Dendritic cell treated with granulocyte-macrophage colony-stimulating factor and Interleukin-4, amounts not matched to agents 40 ng/mL and 50 ng/mL, for 4 days (primary cell): ENCODE data around the gene SFXN3.
A peak's percentile ranks its signal among the peaks of the same experiment; 100 is the strongest.

Experiments
- H3K27ac Mint-ChIP-seq: one replicate; pipeline ENCODE4 v1.8.0; 2022; ENCODE audit warnings: mild to moderate bottlenecking, mixed read lengths
- H3K27me3 Mint-ChIP-seq: one replicate; pipeline ENCODE4 v1.8.0; 2022; ENCODE audit warnings: mild to moderate bottlenecking, mixed read lengths
- H3K36me3 Mint-ChIP-seq: one replicate; pipeline ENCODE4 v1.8.0; 2022; ENCODE audit warnings: low read depth, mixed read lengths
- H3K4me1 Mint-ChIP-seq: one replicate; pipeline ENCODE4 v1.8.0; 2022; ENCODE audit warnings: low read depth, mixed read lengths
- H3K4me3 Mint-ChIP-seq: one replicate; pipeline ENCODE4 v1.8.0; 2022; ENCODE audit warnings: mild to moderate bottlenecking, moderate library complexity, mixed read lengths
- H3K9me3 Mint-ChIP-seq: one replicate; pipeline ENCODE4 v1.8.0; 2022; ENCODE audit warnings: mixed read lengths
- intact Hi-C: fragments of 100-400 bp; cut with micrococcal nuclease; formaldehyde crosslinking; loops from one replicate; pipeline ENCODE4 v1.15.0; 2022

SFXN3 gene

DNA sequence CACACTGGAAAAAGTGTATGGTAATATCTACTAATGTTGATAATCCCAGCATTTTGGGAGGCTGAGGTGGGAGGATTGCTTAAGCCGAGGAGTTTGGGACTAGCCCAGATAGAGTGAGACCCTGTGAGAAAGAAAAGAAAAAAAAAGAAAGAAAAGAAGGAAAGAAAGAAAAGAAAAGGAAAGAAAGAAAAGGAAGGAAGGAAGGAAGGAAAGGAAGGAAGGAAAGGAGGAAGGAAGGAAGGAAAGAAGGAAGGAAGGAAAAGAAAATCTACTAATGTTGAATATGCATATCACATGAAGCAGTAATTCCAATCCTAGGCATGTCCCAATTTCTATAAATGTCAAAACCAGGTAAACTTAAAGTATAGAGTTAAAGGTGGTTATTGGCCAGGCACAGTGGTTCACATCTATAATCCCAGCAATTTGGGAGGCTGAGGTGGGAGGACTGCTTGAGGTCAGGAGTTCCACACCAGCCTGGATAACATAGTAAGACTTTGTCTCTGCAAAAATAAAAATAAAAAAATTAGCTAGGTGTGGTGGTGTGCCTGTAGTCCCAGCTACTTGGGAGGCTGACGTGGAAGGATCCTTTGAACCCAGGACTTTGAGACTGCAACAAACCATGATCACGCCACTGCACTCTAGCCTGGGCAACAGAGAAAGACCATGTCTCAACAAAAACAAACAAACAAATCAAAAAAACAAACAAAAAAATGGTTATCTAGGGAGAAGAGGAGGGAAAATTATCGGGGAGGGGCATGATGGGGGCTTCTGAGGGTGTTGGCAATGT, 25.5 kb downstream of the SFXN3 start:
- intact Hi-C loops = no loop called here
- peaks cover 17% of the 10 kb centered on the region for H3K4me1 Mint-ChIP-seq
- peaks cover 11% of the 10 kb centered on the region for H3K27me3 Mint-ChIP-seq
- no peaks in the 10 kb centered on the region for H3K9me3 Mint-ChIP-seq
- H3K36me3 Mint-ChIP-seq = peaks cover 5% of the 10 kb centered on the region
- no peak overlapping the region for H3K27ac Mint-ChIP-seq
- H3K4me3 Mint-ChIP-seq = no peak overlapping the region

DNA sequence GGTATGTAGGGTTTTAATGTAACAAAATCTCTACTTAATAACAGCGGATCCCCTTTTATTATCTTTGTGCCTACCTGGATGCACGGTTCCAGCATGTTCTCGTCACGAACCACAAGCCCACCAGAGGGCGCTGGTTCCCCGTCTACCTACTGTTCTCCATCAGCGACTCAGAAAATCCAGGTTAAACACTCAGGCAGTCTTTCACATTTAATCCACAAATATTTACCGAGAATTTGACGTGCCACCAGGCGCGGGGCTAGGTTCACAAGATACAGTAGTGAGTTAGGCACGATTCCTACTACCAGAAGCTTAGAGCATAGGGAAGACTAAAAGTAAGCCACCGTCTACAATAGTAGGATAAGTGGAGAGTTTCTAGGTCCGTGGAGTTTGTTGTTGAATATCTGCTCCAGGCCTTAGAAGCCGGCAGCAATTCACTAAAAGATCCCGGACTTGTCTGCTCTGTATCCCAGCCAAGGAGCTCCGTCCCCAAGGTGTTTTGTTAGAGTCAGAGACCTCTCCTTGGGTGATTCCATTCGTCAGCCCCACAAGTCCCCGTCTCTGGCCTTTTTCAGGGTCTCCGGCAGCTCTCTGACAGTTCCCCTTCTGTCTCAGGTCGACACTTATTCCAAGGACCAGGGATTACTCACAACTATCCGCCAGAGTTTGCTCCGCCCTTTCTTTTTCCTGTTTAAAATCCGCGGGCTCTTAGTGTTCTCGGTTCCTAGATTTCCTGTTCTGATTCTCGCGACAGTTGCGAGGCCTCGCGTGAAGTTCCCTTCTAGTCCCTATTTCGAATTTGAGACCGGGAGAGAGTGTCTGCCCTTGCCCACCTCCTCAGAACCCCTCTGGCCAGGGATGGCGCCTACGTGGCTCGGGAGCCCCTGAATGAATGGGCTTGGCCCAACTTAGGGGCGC, 29.3 kb downstream of the SFXN3 start:
- H3K27ac Mint-ChIP-seq = peak overlapping the region; percentile 95
- peak overlapping the region; percentile 86 for H3K4me3 Mint-ChIP-seq
- H3K36me3 Mint-ChIP-seq = peaks cover 5% of the 10 kb centered on the region
- H3K4me1 Mint-ChIP-seq = peaks cover 54% of the 10 kb centered on the region
- intact Hi-C loops = loop anchor here (1.0 kb wide), 2 partner anchors 8 to 82 kb away; no protein-coding TSS in a partner anchor
- peaks cover 42% of the 10 kb centered on the region for H3K27me3 Mint-ChIP-seq
- no peaks in the 10 kb centered on the region for H3K9me3 Mint-ChIP-seq

DNA sequence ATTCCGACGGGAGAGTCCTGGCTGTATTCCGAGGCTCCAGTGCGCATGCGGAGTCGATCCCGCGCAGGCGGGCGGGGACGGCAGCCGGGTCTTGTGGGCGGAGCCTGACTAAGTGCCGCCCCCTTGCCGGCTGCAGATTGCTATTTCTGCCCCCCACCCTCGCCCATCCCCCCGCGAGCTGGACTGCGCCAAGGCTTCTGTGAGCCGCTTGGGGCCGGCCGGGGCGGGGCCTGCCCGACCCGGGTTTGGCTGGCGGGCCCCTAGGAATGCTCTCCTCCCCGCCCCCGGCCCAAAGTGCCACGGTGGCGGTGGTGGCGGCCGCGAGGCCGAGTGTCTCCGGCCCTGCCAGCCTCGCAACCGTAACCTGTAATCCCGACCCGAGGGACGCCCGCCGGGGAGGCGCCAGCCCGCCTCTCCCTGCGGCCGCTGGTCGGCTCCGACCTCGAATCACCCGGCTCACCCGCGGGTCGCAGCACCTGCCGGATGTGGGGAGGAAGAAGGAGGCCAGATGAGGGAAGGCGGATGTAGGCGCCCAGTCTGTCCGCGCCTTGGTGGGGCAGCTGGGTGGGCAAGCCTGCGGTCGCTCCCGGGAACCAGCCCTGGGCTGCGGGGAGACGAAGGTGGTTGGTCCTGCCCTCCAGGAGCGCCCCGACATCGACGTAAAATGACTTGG, 30.1 kb downstream of the SFXN3 start:
- Mint-ChIP-seq H3K4me3 (peak overlapping the region; percentile 86), H3K27me3 (peaks cover 49% of the 10 kb centered on the region), H3K36me3 (peaks cover 5% of the 10 kb centered on the region), H3K4me1 (peaks cover 62% of the 10 kb centered on the region), H3K27ac (peak overlapping the region; percentile 95), H3K9me3 (no peaks in the 10 kb centered on the region)
- intact Hi-C loops = loop anchor here (1.0 kb wide), 2 partner anchors 7 to 81 kb away; no protein-coding TSS in a partner anchor

DNA sequence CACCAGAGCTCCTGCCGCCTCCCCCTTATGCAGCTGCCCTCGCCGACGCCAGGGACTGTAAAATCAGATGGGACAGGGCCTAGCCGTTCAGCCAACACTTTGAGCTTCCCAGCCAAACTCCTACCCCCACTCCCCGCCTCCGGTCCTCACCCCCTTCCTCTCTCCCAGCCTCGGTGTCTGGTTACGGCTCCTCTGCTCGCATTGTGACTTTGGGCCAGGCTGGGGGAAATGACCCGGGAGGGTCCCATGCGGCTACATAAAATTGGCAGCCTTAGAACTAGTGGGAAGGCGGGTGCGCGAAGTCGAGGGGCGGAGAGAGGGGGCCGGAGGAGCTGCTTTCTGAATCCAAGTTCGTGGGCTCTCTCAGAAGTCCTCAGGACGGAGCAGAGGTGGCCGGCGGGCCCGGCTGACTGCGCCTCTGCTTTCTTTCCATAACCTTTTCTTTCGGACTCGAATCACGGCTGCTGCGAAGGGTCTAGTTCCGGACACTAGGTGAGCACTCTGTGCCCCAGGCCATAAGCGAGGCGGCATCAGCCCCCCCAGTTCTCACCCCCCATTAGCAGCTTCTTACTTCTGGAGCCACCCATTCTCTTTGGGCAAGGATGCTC, 30.7 kb downstream of the SFXN3 start, which contains the start of gene KAZALD1:
KAZALD1 (plus strand) TSS at position 366 of the 608 bp plus-strand sequence. CDS start 604 bp downstream, outside the sequence.
- Mint-ChIP-seq H3K36me3 (peaks cover 5% of the 10 kb centered on the region), H3K9me3 (no peaks in the 10 kb centered on the region), H3K27me3 (peaks cover 55% of the 10 kb centered on the region), H3K4me3 (peak within 1 kb of the TSS; percentile 86), H3K4me1 (peaks cover 69% of the 10 kb centered on the region), H3K27ac (peak within 1 kb of the TSS; percentile 95)
- intact Hi-C loops = no loop called here

DNA sequence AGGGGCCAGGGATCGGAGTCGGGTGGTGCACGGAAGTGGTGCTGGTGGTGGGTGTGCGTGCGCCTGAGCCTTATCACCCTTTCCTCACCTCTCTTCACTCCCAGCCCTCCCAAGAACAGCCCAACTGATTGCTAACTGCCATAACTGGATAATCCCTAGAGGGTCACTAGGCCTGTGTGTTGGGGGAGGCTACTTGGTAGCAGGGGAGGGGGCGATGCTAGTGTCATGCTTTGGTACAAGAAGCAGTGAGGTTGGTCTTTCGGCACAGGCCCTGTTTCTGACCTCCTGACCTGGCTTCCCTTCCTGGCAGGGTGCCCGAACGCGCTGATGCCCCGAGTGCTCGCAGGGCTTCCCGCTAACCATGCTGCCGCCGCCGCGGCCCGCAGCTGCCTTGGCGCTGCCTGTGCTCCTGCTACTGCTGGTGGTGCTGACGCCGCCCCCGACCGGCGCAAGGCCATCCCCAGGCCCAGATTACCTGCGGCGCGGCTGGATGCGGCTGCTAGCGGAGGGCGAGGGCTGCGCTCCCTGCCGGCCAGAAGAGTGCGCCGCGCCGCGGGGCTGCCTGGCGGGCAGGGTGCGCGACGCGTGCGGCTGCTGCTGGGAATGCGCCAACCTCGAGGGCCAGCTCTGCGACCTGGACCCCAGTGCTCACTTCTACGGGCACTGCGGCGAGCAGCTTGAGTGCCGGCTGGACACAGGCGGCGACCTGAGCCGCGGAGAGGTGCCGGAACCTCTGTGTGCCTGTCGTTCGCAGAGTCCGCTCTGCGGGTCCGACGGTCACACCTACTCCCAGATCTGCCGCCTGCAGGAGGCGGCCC, 31.4 kb downstream of the SFXN3 start:
- intact Hi-C loops = no loop called here
- Mint-ChIP-seq H3K36me3 (peaks cover 5% of the 10 kb centered on the region), H3K27me3 (peaks cover 61% of the 10 kb centered on the region), H3K27ac (peak overlapping the region; percentile 95), H3K4me3 (peak overlapping the region; percentile 51), H3K9me3 (no peaks in the 10 kb centered on the region), H3K4me1 (peaks cover 76% of the 10 kb centered on the region)

DNA sequence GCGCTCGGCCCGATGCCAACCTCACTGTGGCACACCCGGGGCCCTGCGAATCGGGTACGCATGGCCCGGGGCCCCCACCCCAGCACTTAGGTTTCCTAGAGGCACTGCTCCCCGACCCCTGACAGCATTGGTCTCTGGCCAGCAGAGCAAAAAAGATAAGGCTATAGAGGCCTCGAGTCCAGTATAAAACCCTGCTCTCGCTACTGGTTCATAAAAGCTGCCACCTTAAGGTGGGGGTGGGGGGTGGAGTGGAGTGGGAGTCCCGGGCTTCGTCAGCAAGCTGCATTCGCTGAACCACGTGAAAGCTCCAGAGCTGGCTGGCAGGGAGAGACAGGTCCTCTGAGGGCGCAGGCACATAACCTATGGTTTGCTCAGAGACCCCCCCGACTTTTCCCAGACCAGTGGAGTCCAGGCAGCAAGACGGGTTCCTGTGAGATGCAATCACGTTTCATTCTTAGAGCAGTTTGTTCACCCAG, 32.1 kb downstream of the SFXN3 start:
- intact Hi-C loops = no loop called here
- H3K9me3 Mint-ChIP-seq = no peaks in the 10 kb centered on the region

DNA sequence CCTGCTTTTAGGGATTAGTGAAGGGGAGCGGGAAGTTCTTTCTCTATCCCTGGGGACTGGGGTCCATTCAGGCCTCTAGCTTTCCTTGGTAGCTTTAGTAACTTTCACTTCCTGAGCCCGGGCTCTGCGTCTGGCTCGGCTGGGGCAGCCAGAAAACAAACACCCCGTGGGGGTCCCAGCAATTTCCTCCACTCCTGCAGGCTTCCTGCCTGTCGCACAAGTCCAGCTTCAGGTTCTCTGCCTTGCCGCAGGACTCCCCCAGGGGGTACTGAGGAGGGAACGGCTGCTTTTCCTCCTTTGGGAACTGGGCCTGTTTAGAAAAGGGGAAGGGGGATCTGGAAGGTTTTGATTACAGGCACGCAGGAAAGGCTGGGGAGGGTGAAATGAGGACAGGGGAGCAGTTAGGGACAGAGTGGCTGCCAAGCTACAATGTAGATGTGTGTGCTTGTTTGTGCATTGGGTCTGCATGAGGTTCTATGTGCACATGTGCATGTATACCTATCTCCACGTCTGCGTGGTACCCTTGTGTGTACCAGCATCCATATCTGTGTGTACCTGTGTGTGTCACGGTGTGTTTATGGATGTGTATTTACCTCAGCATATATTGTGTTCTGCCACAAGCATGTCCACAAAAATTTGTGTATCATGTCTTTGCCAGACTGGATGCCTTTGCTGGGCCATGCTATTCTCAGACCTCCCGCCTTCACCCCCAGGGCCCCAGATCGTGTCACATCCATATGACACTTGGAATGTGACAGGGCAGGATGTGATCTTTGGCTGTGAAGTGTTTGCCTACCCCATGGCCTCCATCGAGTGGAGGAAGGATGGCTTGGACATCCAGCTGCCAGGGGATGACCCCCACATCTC, 32.7 kb downstream of the SFXN3 start:
- Mint-ChIP-seq H3K4me1 (peaks cover 84% of the 10 kb centered on the region), H3K9me3 (no peaks in the 10 kb centered on the region), H3K27ac (peak overlapping the region; percentile 62), H3K4me3 (peak overlapping the region; percentile 37), H3K36me3 (peaks cover 5% of the 10 kb centered on the region), H3K27me3 (peaks cover 64% of the 10 kb centered on the region)
- intact Hi-C loops = no loop called here

More for the DNA sequence above, 32.1 kb downstream of the SFXN3 start:
- Mint-ChIP-seq H3K36me3 (peaks cover 5% of the 10 kb centered on the region), H3K27ac (peak overlapping the region; percentile 62), H3K4me1 (peaks cover 80% of the 10 kb centered on the region), H3K4me3 (peak overlapping the region; percentile 37), H3K27me3 (peaks cover 64% of the 10 kb centered on the region)

DNA sequence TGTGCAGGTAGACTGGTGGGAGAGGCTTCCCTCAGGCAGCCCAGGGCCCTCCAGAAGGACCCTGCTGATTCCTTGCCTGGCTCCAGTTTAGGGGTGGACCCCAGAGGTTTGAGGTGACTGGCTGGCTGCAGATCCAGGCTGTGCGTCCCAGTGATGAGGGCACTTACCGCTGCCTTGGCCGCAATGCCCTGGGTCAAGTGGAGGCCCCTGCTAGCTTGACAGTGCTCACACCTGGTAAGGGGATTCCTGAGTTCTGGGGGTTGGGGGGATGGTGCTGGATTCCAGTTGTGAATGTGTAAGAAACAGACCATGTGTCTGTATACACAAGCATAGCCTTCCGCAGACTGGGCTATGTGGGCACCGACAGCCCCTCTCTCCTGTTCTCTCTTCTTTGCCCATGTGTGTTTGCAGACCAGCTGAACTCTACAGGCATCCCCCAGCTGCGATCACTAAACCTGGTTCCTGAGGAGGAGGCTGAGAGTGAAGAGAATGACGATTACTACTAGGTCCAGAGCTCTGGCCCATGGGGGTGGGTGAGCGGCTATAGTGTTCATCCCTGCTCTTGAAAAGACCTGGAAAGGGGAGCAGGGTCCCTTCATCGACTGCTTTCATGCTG, 33.5 kb downstream of the SFXN3 start:
- Mint-ChIP-seq H3K4me3 (no peak overlapping the region), H3K27me3 (peaks cover 64% of the 10 kb centered on the region), H3K9me3 (no peaks in the 10 kb centered on the region), H3K4me1 (peaks cover 84% of the 10 kb centered on the region), H3K36me3 (peaks cover 5% of the 10 kb centered on the region), H3K27ac (peak overlapping the region; percentile 62)
- intact Hi-C loops = no loop called here

DNA sequence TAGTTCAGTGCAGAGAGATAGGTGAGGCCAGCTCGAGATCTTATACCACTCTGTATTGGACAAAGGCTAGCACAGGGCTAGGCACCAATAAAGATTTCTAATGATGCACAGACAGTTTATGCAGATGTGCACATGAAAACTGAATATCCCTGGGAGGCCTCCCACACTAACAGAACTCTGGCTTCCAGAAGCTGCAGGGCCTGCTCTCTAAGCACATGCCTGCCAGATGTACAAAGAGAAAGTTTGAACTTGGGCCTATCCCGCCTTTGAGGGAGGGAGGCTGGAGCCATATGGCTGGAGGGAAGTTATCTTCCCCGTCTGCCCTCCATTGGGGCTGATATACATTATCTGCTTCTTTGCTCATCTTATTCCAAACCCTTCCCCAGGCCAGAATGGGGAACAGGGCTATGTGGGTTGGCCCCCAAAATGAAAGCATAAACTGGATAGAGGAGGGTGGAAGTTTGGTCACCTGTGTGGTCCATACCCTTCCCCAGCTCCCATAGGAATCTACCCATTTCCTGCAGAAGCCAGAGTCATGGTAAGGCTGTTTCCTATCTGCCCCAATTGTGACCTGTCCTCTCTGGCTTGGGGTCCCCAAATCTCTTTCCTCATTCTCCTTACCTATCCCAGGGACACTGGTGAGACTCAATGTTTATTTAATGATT, 34.6 kb downstream of the SFXN3 start:
- intact Hi-C loops = loop anchor here (2.0 kb wide), 2 partner anchors 25 to 47 kb away; no protein-coding TSS in a partner anchor
- H3K36me3 Mint-ChIP-seq = peaks cover 3% of the 10 kb centered on the region
- peak overlapping the region; percentile 76 for H3K4me3 Mint-ChIP-seq
- peaks cover 64% of the 10 kb centered on the region for H3K27me3 Mint-ChIP-seq
- H3K9me3 Mint-ChIP-seq = no peaks in the 10 kb centered on the region
- H3K27ac Mint-ChIP-seq = peak overlapping the region; percentile 85
- H3K4me1 Mint-ChIP-seq = peaks cover 84% of the 10 kb centered on the region

DNA sequence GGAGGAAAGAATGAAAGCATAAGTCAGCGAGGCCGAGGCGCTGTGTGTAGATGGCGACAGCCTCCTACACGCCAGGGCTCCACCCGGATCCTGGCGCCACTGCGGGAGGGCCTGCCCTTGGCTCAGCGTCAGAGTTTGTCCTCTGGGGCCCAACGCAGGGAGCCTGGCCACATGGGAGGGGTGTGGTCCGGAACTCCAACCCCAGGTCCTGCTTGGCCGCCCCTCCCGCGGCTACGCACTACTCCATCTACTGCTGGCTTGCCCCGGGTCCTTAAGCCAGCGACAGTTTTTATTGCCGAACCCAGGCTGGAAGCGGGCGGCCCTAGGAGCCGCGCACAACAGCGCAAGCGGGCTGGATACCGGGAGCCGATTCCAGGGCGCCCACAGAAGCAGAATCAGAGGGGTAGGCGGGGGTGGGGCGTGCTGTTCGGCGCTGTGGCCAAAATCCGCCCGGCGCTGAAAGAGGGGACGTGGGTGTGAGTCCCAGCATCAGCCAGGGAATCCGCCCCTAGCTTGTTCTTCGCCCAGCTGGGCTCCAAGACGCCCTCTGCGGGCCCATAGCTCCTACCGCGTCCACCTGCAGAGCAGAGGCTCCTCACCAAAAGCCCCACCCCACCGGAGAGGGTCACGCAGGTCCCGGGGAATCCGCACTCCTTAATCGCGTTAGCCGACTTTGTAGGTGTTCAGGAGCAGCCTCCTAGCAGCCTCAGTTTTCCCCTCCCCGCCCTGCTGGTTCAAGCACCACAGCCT, 35.3 kb downstream of the SFXN3 start:
- H3K4me1 Mint-ChIP-seq = peaks cover 90% of the 10 kb centered on the region
- peak overlapping the region; percentile 85 for H3K27ac Mint-ChIP-seq
- no peaks in the 10 kb centered on the region for H3K9me3 Mint-ChIP-seq
- peak overlapping the region; percentile 76 for H3K4me3 Mint-ChIP-seq
- H3K36me3 Mint-ChIP-seq = no peaks in the 10 kb centered on the region
- intact Hi-C loops = loop anchor here (2.0 kb wide), 2 partner anchors 26 to 48 kb away; no protein-coding TSS in a partner anchor
- H3K27me3 Mint-ChIP-seq = peaks cover 62% of the 10 kb centered on the region
